Gastrocnemius medialis (tissue), 4 donors: Measurements from ENCODE around the gene COL4A4. TPM values are rescaled to one million over a fixed set of nuclear protein-coding genes. Genes with fewer than 3 reads are reported as not detected.

Source experiments
- ATAC-seq, 2 donors: fragments of 150-250 bp; one replicate each; pipeline ENCODE4 v1.9.1; 2016
- DNase-seq, 2 donors: peaks; one replicate each; pipeline ENCODE4 v3.0.0-alpha.2; 2019
- H3K27ac ChIP-seq, 4 donors: fragments of 200-600 bp; sonication (generic); 1 replicate in 1 of 4; 2 replicates in 3 of 4; pipeline ENCODE4 v1.5.1; 2016 to 2018; ENCODE audit warnings: mild to moderate bottlenecking in 2 of 4, moderate library complexity in 1 of 4
- H3K27me3 ChIP-seq, 3 donors: fragments of 200-600 bp; sonication (generic) in 2 of 3; 1 replicate in 1 of 3; 2 replicates in 2 of 3; pipeline versions ENCODE4 v1.5.1 to v1.6.0; 2016 to 2019; ENCODE audit warnings: mild to moderate bottlenecking in 1 of 3, moderate library complexity in 1 of 3
- H3K36me3 ChIP-seq, 2 donors: fragments of 200-600 bp; sonication (generic) in 1 of 2; one replicate each; pipeline ENCODE4 v1.5.1; 2017 to 2018
- H3K4me1 ChIP-seq, 2 donors: fragments of 200-600 bp; sonication (generic) in 1 of 2; one replicate each; pipeline ENCODE4 v1.5.1; 2016 to 2017; ENCODE audit warnings: mild to moderate bottlenecking in 2 of 2
- H3K4me3 ChIP-seq, 4 donors: fragments of 200-600 bp; sonication (generic) in 3 of 4; 1 replicate in 1 of 4; 2 replicates in 3 of 4; pipeline ENCODE4 v1.5.1; 2016 to 2019; ENCODE audit warnings: mild to moderate bottlenecking in 2 of 4
- H3K9me3 ChIP-seq, 3 donors: fragments of 200-600 bp; sonication (generic) in 2 of 3; 1 replicate in 1 of 3; 2 replicates in 2 of 3; pipeline ENCODE4 v1.5.1; 2016 to 2019
- POLR2A ChIP-seq, 2 donors: fragments of 450-650 bp; IDR thresholded peaks; one replicate each; pipeline ENCODE4 v1.6.1; 2017; ENCODE audit warnings: antibody characterized with exemption in 2 of 2, mild to moderate bottlenecking in 2 of 2, moderate library complexity in 2 of 2
- in situ Hi-C, 4 donors: fragments of 200-750 bp; cut with MboI; loops; one replicate each; pipeline versions ENCODE4 v1.15.0 to v1.8.0; 2017; ENCODE audit warnings: low sequenced_read_pairs in 4 of 4
- intact Hi-C: fragments of 100-400 bp; cut with DNase I; formaldehyde crosslinking; loops from one replicate; pipeline ENCODE4 v1.15.1; 2023; ENCODE audit warnings: low total_unique reads
- total RNA-seq, 4 donors: library from RNA; depleted of rRNA; stranded (reverse); fragments of >200 nt; gene quantifications; one replicate each; pipeline versions ENCODE4 v1.1.0 to v1.2.3, GENCODE V29; 2016
- TF ChIP-seq, protein P1 (sequence below), 5 experiments: fragments of 450-650 bp in 3 of 5; fragments of 200-600 bp in 2 of 5; sonication (generic) in 2 of 5; IDR thresholded peaks in 4 of 5; conservative IDR thresholded peaks in 1 of 5; 1 replicate in 4 of 5; 2 replicates in 1 of 5; pipeline ENCODE4 v1.5.1; 2016 to 2019; ENCODE audit warnings: antibody characterized with exemption in 5 of 5, mild to moderate bottlenecking in 3 of 5, moderate library complexity in 3 of 5

Gene COL4A4
- total RNA-seq, 4 donors from 2014 or later = 2.0 to 11.4 (median 5.7) TPM

DNA sequence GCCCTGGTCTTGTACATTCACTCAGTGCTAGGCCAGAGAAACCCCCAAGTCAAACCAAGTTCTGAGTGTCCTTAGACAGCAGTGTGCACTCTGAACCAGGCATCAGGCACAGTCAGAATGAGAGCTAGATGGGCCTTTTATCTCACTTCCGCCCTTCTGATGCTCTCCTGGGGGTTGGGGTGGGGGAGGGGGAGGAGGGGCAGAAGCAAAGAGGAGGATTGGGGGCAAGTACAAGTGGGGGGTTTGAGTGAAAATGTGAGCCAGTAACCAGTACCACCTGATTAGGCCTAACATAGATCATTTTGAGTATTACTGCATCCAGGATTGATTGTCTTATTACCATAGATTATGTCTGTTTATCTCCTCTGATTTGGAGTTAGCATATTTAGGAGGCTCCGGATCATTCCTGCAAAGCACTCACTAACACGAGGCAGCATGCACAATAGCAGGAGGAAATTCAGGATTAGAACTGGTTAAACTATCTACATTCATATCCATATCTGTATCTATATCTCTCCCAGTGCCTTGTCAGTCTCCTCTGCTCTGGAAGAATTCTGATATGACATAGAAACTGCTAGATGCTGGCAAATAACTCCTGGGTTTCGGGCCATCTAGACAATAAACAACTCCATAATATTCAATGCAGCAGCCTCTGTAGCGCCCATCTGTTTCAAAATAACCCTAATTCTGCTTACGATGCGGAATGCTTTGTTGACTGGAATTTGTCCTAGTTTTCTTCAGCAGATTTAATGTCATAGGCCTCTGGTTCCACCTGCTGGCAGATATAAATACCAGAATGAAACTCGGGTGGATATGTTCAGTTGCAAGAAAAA is 179.0 kb downstream of the COL4A4 start:
- Histone ChIP-seq H3K27ac (peak overlapping the region; percentile 8 to 61 (median 30)), H3K4me3 (no peak overlapping the region), H3K27me3 (no peaks in the 10 kb centered on the region), H3K36me3 (no peaks in the 10 kb centered on the region), H3K4me1 (peaks cover 11 to 18% of the 10 kb centered on the region in 2 donors), H3K9me3 (no peaks in the 10 kb centered on the region)
- intact Hi-C loops (loop anchor here (1.0 to 10.0 kb wide), 4 partner anchors 150 to 1317 kb away; partner anchors contain the start of gene RHBDD1), in situ Hi-C loops (loop anchor here (5.0 to 25.0 kb wide), 8 partner anchors 173 to 1318 kb away; no protein-coding TSS in a partner anchor)
- TF ChIP-seq, protein P1, sequence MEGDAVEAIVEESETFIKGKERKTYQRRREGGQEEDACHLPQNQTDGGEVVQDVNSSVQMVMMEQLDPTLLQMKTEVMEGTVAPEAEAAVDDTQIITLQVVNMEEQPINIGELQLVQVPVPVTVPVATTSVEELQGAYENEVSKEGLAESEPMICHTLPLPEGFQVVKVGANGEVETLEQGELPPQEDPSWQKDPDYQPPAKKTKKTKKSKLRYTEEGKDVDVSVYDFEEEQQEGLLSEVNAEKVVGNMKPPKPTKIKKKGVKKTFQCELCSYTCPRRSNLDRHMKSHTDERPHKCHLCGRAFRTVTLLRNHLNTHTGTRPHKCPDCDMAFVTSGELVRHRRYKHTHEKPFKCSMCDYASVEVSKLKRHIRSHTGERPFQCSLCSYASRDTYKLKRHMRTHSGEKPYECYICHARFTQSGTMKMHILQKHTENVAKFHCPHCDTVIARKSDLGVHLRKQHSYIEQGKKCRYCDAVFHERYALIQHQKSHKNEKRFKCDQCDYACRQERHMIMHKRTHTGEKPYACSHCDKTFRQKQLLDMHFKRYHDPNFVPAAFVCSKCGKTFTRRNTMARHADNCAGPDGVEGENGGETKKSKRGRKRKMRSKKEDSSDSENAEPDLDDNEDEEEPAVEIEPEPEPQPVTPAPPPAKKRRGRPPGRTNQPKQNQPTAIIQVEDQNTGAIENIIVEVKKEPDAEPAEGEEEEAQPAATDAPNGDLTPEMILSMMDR (IDR thresholded peaks at IDR 0.05 in 4 of 5, conservative IDR thresholded peaks at IDR 0.05 in 1 of 5) = peak; percentile 52 to 73 (median 68)
- no peak for TF ChIP-seq POLR2A (IDR thresholded peaks at IDR 0.05)
- ATAC-seq = peak; percentile 79 to 92
- DNase-seq = peak; percentile 12 to 28

DNA sequence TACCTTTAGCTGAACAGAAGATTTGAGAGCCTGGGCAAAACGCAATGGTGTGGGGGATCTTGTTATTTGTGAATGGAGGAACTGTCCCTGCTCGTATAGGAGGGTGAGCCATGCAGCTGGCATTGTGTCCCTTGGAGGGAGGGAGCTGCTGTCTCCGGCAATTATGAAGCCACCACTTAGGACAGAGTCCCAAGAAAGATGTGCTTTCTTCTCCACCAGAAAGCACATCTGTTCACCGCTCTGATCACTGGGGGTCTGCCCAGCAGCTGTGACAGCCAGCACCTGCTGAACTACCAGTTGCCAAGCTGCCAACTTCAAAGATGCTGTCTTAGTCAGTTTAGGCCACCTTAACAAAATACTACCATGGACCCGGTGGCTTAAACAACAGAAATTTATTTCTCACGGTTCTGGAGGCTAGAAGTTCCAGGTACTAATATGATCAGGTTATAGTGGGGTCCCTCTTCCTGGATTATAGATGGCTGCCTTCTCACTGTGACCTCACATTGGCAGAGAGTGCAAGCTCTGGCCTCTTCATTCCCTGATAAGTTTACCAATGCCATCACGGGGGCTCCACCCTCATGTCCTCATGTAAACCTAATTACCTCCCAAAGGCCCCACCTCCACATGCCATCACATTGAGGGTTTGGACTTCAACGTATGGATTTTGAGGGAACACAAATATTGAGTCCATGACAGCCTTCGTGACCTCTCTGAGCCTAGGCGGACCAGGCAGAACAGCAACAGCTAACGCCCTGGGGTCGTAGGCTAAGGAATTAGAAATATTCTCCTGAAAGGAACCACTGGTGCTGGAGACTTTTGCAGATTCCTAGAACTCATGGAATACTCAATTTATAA is 179.9 kb downstream of the COL4A4 start:
- in situ Hi-C loops = loop anchor here (5.0 to 25.0 kb wide), 7 partner anchors 172 to 1317 kb away; no protein-coding TSS in a partner anchor
- Histone ChIP-seq H3K36me3 (no peaks in the 10 kb centered on the region), H3K4me1 (peaks cover 11 to 18% of the 10 kb centered on the region in 2 donors), H3K27me3 (no peaks in the 10 kb centered on the region), H3K9me3 (no peaks in the 10 kb centered on the region), H3K27ac (peak overlapping the region; percentile 8 to 61 (median 30)), H3K4me3 (no peak overlapping the region)
- TF ChIP-seq, protein P1 (IDR thresholded peaks at IDR 0.05 in 4 of 5, conservative IDR thresholded peaks at IDR 0.05 in 1 of 5) = no peak
- no peak for TF ChIP-seq POLR2A (IDR thresholded peaks at IDR 0.05)
- no peak for ATAC-seq
- intact Hi-C loops = loop anchor here (10.0 kb wide), 1 partner anchor 149 kb away; the partner anchor contains the start of gene RHBDD1
- DNase-seq = no peak

DNA sequence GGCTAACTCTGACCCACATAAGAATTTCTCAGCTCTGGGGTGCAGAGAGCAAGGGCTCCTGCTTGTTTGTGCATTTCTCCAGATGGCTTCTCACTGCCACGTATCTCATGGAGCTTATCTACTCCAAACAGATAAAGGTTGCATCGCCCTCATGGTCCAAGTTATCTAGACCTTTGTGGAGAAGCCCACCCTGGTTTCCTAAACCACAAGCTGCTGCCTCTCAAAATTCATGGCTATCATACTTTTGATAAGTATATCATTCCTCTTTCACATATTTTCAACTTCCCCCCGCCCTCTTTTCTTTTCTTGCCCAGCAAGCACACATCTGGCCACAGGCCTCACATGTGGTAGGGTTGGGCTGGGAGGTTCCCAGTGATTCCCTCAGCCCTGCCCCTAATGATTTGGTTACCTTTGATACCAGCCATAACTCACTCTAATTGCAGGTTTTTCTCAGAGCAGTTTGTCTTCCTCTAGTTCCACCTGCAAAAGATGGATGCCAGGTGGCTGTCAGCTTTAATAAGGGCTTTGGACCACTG is 182.1 kb downstream of the COL4A4 start:
- Histone ChIP-seq H3K4me1 (peaks cover 11 to 18% of the 10 kb centered on the region in 2 donors), H3K36me3 (no peaks in the 10 kb centered on the region), H3K4me3 (no peak overlapping the region), H3K27me3 (no peaks in the 10 kb centered on the region), H3K27ac (no peak overlapping the region), H3K9me3 (no peaks in the 10 kb centered on the region)
- DNase-seq = no peak
- ATAC-seq = no peak
- intact Hi-C loops (loop anchor here (10.0 kb wide), 1 partner anchor 147 kb away; the partner anchor contains the start of gene RHBDD1), in situ Hi-C loops (loop anchor here (5.0 to 25.0 kb wide), 7 partner anchors 170 to 1315 kb away; no protein-coding TSS in a partner anchor)
- TF ChIP-seq, protein P1 (IDR thresholded peaks at IDR 0.05 in 4 of 5, conservative IDR thresholded peaks at IDR 0.05 in 1 of 5) = no peak
- no peak for TF ChIP-seq POLR2A (IDR thresholded peaks at IDR 0.05)

DNA sequence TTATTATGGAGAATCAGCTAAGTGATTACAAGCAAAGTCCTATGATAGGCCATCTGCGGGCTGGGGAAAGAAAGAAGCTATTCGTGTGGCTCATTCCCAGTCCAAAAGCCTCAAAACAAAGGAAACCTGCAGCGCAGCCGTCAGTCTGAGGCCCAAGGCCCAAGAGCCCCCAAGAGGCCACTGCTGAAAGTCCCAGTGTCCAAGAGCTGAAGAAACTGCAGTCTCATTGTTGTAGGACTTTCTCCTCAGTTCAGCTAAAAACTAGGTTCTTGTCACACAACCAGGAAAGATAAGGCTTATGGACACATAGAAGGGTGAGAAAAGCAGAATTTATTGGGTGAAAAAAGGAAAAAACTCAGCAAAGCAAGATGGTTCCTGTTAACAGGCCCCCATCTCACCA is 185.0 kb downstream of the COL4A4 start:
- intact Hi-C loops (no loop called here), in situ Hi-C loops (loop anchor here in 1 of 4 donors (25.0 kb wide), 2 partner anchors 167 to 1092 kb away; no protein-coding TSS in a partner anchor)

More for the DNA sequence above, 185.0 kb downstream of the COL4A4 start:
- H3K4me1 ChIP-seq = peaks cover 1 to 2% of the 10 kb centered on the region in 2 donors
- H3K4me3 ChIP-seq = no peak overlapping the region
- H3K9me3 ChIP-seq = no peaks in the 10 kb centered on the region
- DNase-seq (no peak), ATAC-seq (no peak)
- H3K27ac ChIP-seq = no peak overlapping the region
- TF ChIP-seq POLR2A (IDR thresholded peaks at IDR 0.05) = no peak
- TF ChIP-seq, protein P1 (IDR thresholded peaks at IDR 0.05 in 4 of 5, conservative IDR thresholded peaks at IDR 0.05 in 1 of 5) = no peak
- no peaks in the 10 kb centered on the region for H3K27me3 ChIP-seq
- no peaks in the 10 kb centered on the region for H3K36me3 ChIP-seq
